ENCODE results near the gene ZKSCAN3. TPM values are rescaled to one million over a fixed set of nuclear protein-coding genes. Genes with fewer than 3 reads are reported as not detected.
"Not testable (repeated sequence)": the region's sequence is repeated elsewhere in the genome, so short reads cannot be mapped to it uniquely, and the experiment has no call there.

Gene ZKSCAN3
- total RNA-seq, 1 experiment from 2014 or later = 3.4 TPM

GRCh38 chr6:28371706-28372451 is 22.1 kb downstream of the ZKSCAN3 start:
- DNase-seq (ENCODE audit: low read depth) = no peak

GRCh38 chr6:28373925-28374324 is 24.2 kb downstream of the ZKSCAN3 start:
- DNase-seq (ENCODE audit: low read depth) = no peak

- DNase-seq (ENCODE audit: low read depth) = no peak
These were observed 28.1 kb downstream of the ZKSCAN3 start for GRCh38 chr6:28377879-28378278.

GRCh38 chr6:28378644-28379043 is 28.9 kb downstream of the ZKSCAN3 start:
- no peak for DNase-seq (ENCODE audit: low read depth)

GRCh38 chr6:28380381-28380780 is 30.6 kb downstream of the ZKSCAN3 start:
- DNase-seq (ENCODE audit: low read depth) = no peak

- DNase-seq (ENCODE audit: low read depth) = peak; percentile 81
These were observed 33.7 kb downstream of the ZKSCAN3 start for GRCh38 chr6:28383235-28384142.

- no peak for DNase-seq (ENCODE audit: low read depth)
These were observed 34.4 kb downstream of the ZKSCAN3 start for GRCh38 chr6:28384143-28384533.

- no peak for DNase-seq (ENCODE audit: low read depth)
These were observed 40.9 kb downstream of the ZKSCAN3 start for GRCh38 chr6:28390688-28391087.

GRCh38 chr6:28393912-28394662 is 44.3 kb downstream of the ZKSCAN3 start:
- DNase-seq (ENCODE audit: low read depth) = peak; percentile 11

- no peak for DNase-seq (ENCODE audit: low read depth)
These were observed 46.2 kb downstream of the ZKSCAN3 start for GRCh38 chr6:28395918-28396317.

- DNase-seq (ENCODE audit: low read depth) = peak; percentile 82
These were observed 49.8 kb downstream of the ZKSCAN3 start, which contains the start of gene ZSCAN12 for GRCh38 chr6:28399350-28400121. Gene ZSCAN12, minus strand, starts transcription at chr6:28399747. Its CDS starts 1,342 bp downstream, at chr6:28398405.

GRCh38 chr6:28400122-28400451 is 50.3 kb downstream of the ZKSCAN3 start:
- DNase-seq (ENCODE audit: low read depth) = no peak

GRCh38 chr6:28401172-28401571 is 51.4 kb downstream of the ZKSCAN3 start:
- no peak for DNase-seq (ENCODE audit: low read depth)

GRCh38 chr6:28402197-28402596 is 52.5 kb downstream of the ZKSCAN3 start:
- DNase-seq (ENCODE audit: low read depth) = no peak

GRCh38 chr6:28403923-28404322 is 54.2 kb downstream of the ZKSCAN3 start:
- not testable (repeated sequence) for DNase-seq (ENCODE audit: low read depth)

- no peak for DNase-seq (ENCODE audit: low read depth)
These were observed 57.7 kb downstream of the ZKSCAN3 start for GRCh38 chr6:28407401-28407800.

- DNase-seq (ENCODE audit: low read depth) = no peak
These were observed 58.5 kb downstream of the ZKSCAN3 start for GRCh38 chr6:28408076-28408802.

GRCh38 chr6:28410767-28411166 is 61.0 kb downstream of the ZKSCAN3 start:
- no peak for DNase-seq (ENCODE audit: low read depth)

GRCh38 chr6:28413681-28414080 is 63.9 kb downstream of the ZKSCAN3 start:
- DNase-seq (ENCODE audit: low read depth) = no peak

All from HT1080 (cell line).